ENCODE results near the gene STON2.

The STON2 gene

GRCh38 chr14:81329640-81330381 lies 70.3 kb downstream of the STON2 start:
- DNase-seq (ENCODE audit: low read depth), result no peak
- no peak for TF ChIP-seq CTCF (conservative IDR thresholded peaks at IDR 0.05; ENCODE audit: low read depth, low read length)
- no peak overlapping the region for H3K4me3 ChIP-seq (ENCODE audit: low read depth, low read length)

GRCh38 chr14:81326451-81326850 lies 73.7 kb downstream of the STON2 start:
- DNase-seq (ENCODE audit: low read depth), result no peak
- no peak overlapping the region for H3K4me3 ChIP-seq (ENCODE audit: low read depth, low read length)
- no peak for TF ChIP-seq CTCF (conservative IDR thresholded peaks at IDR 0.05; ENCODE audit: low read depth, low read length)

GRCh38 chr14:81324011-81324410 lies 76.1 kb downstream of the STON2 start:
- DNase-seq (ENCODE audit: low read depth), result no peak
- H3K4me3 ChIP-seq (ENCODE audit: low read depth, low read length), result no peak overlapping the region
- no peak for TF ChIP-seq CTCF (conservative IDR thresholded peaks at IDR 0.05; ENCODE audit: low read depth, low read length)

GRCh38 chr14:81323093-81323492 lies 77.0 kb downstream of the STON2 start:
- no peak overlapping the region for H3K4me3 ChIP-seq (ENCODE audit: low read depth, low read length)
- no peak for TF ChIP-seq CTCF (conservative IDR thresholded peaks at IDR 0.05; ENCODE audit: low read depth, low read length)
- DNase-seq (ENCODE audit: low read depth), result no peak

GRCh38 chr14:81319946-81320345 lies 80.2 kb downstream of the STON2 start:
- TF ChIP-seq CTCF (conservative IDR thresholded peaks at IDR 0.05; ENCODE audit: low read depth, low read length), result no peak
- DNase-seq (ENCODE audit: low read depth), result no peak
- H3K4me3 ChIP-seq (ENCODE audit: low read depth, low read length), result no peak overlapping the region

- no peak for TF ChIP-seq CTCF (conservative IDR thresholded peaks at IDR 0.05; ENCODE audit: low read depth, low read length)
- no peak overlapping the region for H3K4me3 ChIP-seq (ENCODE audit: low read depth, low read length)
- no peak for DNase-seq (ENCODE audit: low read depth)
These were observed 80.8 kb downstream of the STON2 start for GRCh38 chr14:81319314-81319713.

GRCh38 chr14:81315341-81315740 lies 84.8 kb downstream of the STON2 start:
- no peak for DNase-seq (ENCODE audit: low read depth)
- no peak overlapping the region for H3K4me3 ChIP-seq (ENCODE audit: low read depth, low read length)
- no peak for TF ChIP-seq CTCF (conservative IDR thresholded peaks at IDR 0.05; ENCODE audit: low read depth, low read length)

Data from choroid plexus epithelial cell (primary cell).